Stimulated activated naive CD8-positive, alpha-beta T cell treated with anti-CD3 and anti-CD28 coated beads, Interleukin-15, Interleukin-2, amounts not matched to agents 100 ng/mL and 50 ng/mL, for 24 hours (primary cell): ENCODE data around the gene ZDHHC9.

Experiments
- H3K27ac Mint-ChIP-seq: one replicate; pipeline ENCODE4 v1.8.0; 2021; ENCODE audit warnings: mild to moderate bottlenecking, mixed read lengths
- H3K27me3 Mint-ChIP-seq: one replicate; pipeline ENCODE4 v1.8.0; 2021; ENCODE audit warnings: mixed read lengths
- H3K36me3 Mint-ChIP-seq: one replicate; pipeline ENCODE4 v1.8.0; 2021; ENCODE audit warnings: low read depth, mixed read lengths
- H3K4me1 Mint-ChIP-seq: one replicate; pipeline ENCODE4 v1.8.0; 2021; ENCODE audit warnings: low read depth, mixed read lengths
- H3K4me3 Mint-ChIP-seq: one replicate; pipeline ENCODE4 v1.8.0; 2021; ENCODE audit warnings: mild to moderate bottlenecking, mixed read lengths
- H3K9me3 Mint-ChIP-seq: one replicate; pipeline ENCODE4 v1.8.0; 2021; ENCODE audit warnings: mixed read lengths

ZDHHC9 gene

DNA sequence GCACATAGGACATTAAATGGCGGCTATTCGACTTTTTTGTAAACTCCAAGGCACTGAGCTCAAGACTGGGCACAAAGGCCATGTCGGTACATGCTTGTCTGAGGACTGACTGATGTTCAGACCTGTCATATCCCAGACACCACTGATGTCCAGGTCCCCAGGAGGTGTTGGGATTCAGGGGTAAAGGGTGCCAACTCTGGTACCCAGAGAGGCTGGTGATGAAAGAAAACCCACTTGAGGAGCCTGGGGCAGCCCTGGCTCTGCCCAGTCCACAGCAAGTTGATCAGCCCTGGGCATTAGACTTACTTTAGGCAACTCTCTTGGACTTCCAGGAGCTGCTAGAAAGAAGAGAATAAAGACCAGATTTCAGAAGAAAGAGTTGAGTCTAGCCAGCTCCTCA, 45.2 kb downstream of the ZDHHC9 start:
- Mint-ChIP-seq H3K9me3 (no peaks in the 10 kb centered on the region), H3K27ac (peak overlapping the region; percentile 34), H3K4me3 (no peak overlapping the region), H3K27me3 (no peaks in the 10 kb centered on the region), H3K36me3 (peaks cover 13% of the 10 kb centered on the region), H3K4me1 (peaks cover 30% of the 10 kb centered on the region)

DNA sequence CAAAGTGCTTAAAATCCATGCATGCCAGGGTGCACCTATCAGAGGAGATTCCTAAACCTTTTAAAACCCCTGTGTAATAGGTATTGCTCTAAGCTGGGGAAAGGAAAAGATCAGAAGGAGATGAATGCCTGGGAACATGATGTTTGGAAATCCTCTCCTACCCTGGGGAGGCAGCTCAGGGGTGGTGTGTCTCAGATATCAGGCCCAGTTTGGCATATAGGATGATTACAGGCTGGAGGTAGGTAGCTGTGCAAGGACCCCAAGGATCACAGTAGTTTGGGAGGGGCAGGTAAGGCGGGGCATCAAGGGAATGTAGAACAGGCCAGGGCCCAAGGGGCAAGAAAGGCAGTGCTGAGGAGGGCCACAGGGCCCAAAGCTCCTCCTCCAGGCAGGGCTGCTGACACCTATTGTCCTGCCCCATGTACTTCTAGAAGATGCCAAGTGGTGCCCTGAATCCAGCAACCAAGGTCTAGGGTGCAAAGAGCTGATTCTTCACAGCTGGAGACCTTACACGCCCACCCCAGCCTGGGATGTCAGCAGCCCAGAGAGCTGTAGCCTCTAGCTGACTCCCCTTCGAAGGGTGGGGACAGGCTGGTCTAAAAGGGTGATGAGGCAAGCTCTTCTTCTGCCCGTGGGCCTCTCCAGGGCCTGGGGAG, 46.3 kb downstream of the ZDHHC9 start:
- no peaks in the 10 kb centered on the region for H3K27me3 Mint-ChIP-seq
- peaks cover 29% of the 10 kb centered on the region for H3K4me1 Mint-ChIP-seq
- H3K27ac Mint-ChIP-seq = peak overlapping the region; percentile 52
- H3K4me3 Mint-ChIP-seq = no peak overlapping the region
- H3K36me3 Mint-ChIP-seq = peaks cover 13% of the 10 kb centered on the region
- no peaks in the 10 kb centered on the region for H3K9me3 Mint-ChIP-seq

DNA sequence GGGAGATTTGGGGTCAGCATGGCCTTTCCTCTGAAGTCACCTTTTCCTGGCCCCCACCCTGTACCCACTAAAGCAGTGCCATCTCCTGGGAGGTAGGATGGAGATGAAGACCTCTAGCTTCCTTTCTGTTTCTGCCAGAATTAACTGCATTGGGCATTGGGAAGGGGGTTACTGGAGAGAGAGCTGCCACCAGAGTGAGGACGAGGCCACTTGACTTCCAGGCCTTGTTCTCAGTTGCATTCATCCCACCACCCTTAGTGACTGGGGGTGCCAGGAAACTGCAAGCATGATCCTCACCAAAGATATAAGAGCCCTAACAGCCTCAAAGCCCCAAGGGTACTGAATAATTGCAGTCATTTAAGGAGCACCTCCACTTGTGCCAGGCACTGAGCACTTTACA, 48.1 kb downstream of the ZDHHC9 start:
- Mint-ChIP-seq H3K4me1 (peaks cover 29% of the 10 kb centered on the region), H3K9me3 (no peaks in the 10 kb centered on the region), H3K27ac (peak overlapping the region; percentile 72), H3K4me3 (no peak overlapping the region), H3K36me3 (peaks cover 14% of the 10 kb centered on the region), H3K27me3 (no peaks in the 10 kb centered on the region)

DNA sequence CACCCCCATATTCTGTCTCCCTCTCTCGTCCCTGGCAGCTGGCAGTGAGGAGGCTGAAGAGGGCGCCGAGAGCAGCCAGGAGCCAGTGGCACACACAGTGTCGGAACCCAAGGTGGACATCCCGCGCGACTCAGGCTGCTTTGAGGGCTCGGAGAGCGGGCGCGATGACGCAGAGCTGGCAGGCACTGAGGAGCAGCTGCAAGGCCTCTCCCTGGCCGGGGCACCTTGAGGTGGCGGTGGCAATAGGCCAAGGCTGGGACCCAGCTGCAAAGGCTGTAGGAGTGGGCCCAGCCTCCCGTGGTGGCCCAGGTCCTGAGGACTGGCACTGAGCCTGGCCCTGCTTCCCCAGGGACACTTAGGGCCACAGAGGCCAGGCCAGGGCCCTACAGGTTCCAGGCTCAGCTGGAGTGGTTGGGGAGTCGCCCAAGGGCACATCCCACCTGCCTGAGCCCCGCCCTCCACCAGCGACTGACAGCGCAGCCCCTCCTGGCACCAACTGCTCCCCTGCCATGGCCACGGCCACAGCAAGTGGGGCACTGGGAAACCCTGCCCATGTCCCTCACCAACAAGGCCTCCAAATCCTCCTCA, 50.0 kb downstream of the ZDHHC9 start:
- H3K9me3 Mint-ChIP-seq = no peaks in the 10 kb centered on the region
- peaks cover 23% of the 10 kb centered on the region for H3K36me3 Mint-ChIP-seq
- H3K27ac Mint-ChIP-seq = no peak overlapping the region
- H3K4me3 Mint-ChIP-seq = no peak overlapping the region
- H3K4me1 Mint-ChIP-seq = peaks cover 12% of the 10 kb centered on the region
- no peaks in the 10 kb centered on the region for H3K27me3 Mint-ChIP-seq

DNA sequence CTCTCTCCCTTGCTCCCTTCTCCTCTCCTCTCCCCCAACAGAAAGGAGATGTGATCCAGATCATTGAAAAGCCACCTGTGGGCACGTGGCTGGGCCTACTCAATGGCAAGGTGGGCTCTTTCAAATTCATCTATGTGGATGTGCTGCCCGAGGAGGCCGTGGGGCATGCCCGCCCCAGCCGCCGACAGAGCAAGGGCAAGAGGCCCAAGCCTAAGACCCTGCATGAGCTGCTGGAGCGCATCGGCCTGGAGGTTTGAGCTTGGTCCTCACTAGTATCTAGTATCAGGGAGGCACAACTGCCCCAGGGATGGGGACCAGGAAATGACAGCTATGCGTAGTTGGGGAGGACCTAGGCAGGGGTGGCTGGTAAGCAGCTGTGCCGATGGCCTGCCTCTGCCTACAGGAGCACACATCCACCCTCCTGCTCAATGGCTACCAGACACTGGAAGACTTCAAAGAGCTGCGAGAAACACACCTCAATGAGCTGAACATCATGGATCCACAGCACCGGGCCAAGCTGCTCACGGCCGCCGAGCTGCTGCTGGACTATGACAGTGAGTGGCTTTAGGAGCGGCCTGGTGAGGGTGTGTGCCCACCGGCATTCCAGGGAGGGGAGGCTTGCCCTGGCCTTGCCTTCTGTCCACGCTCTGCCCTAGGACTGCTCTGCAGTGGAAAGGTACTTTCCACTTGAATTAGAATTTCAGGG, 50.9 kb downstream of the ZDHHC9 start:
- H3K4me1 Mint-ChIP-seq = peaks cover 3% of the 10 kb centered on the region
- H3K9me3 Mint-ChIP-seq = no peaks in the 10 kb centered on the region
- peaks cover 24% of the 10 kb centered on the region for H3K36me3 Mint-ChIP-seq
- H3K4me3 Mint-ChIP-seq = no peak overlapping the region
- no peak overlapping the region for H3K27ac Mint-ChIP-seq
- H3K27me3 Mint-ChIP-seq = no peaks in the 10 kb centered on the region

- Mint-ChIP-seq H3K4me1 (peaks cover 7% of the 10 kb centered on the region), H3K4me3 (no peak overlapping the region), H3K36me3 (peaks cover 26% of the 10 kb centered on the region), H3K27me3 (no peaks in the 10 kb centered on the region), H3K9me3 (no peaks in the 10 kb centered on the region), H3K27ac (no peak overlapping the region)
These were observed 51.6 kb downstream of the ZDHHC9 start for GRCh38 chrX:129791961-129792570.

DNA sequence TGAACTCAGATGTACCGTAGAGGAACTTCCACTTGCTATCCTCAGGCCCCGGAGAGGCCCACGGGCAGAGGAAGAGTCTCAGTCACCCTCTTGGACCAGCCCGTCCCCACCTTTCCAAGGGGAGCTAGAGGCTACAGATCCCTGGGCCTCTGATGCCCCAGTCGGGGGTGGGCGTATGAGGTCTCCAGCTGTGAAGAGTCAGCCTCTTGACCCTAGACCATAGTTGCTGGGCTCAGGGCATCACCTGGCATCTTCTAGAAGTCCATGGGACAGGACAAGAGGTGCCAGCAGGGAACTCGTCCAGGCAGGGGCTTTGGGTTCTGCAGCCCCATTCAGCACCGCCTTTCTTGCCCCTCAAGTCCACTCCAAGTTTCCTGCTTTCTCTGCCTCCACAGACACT, 52.4 kb downstream of the ZDHHC9 start:
- H3K9me3 Mint-ChIP-seq = no peaks in the 10 kb centered on the region
- H3K36me3 Mint-ChIP-seq = peaks cover 29% of the 10 kb centered on the region
- no peak overlapping the region for H3K4me3 Mint-ChIP-seq
- no peak overlapping the region for H3K27ac Mint-ChIP-seq
- H3K27me3 Mint-ChIP-seq = no peaks in the 10 kb centered on the region
- H3K4me1 Mint-ChIP-seq = peaks cover 11% of the 10 kb centered on the region

- Mint-ChIP-seq H3K27me3 (no peaks in the 10 kb centered on the region), H3K27ac (no peak overlapping the region), H3K36me3 (peaks cover 30% of the 10 kb centered on the region), H3K9me3 (no peaks in the 10 kb centered on the region), H3K4me3 (no peak overlapping the region), H3K4me1 (peaks cover 17% of the 10 kb centered on the region)
These were observed 52.9 kb downstream of the ZDHHC9 start for GRCh38 chrX:129790808-129791207.

GRCh38 chrX:129790146-129790545, 53.5 kb downstream of the ZDHHC9 start:
- H3K36me3 Mint-ChIP-seq = peaks cover 33% of the 10 kb centered on the region
- H3K4me1 Mint-ChIP-seq = peaks cover 23% of the 10 kb centered on the region
- H3K4me3 Mint-ChIP-seq = no peak overlapping the region
- H3K27me3 Mint-ChIP-seq = no peaks in the 10 kb centered on the region
- peak overlapping the region; percentile 75 for H3K27ac Mint-ChIP-seq
- no peaks in the 10 kb centered on the region for H3K9me3 Mint-ChIP-seq

- Mint-ChIP-seq H3K4me3 (no peak overlapping the region), H3K36me3 (peaks cover 44% of the 10 kb centered on the region), H3K27me3 (no peaks in the 10 kb centered on the region), H3K4me1 (peaks cover 37% of the 10 kb centered on the region), H3K9me3 (no peaks in the 10 kb centered on the region), H3K27ac (no peak overlapping the region)
These were observed 55.2 kb downstream of the ZDHHC9 start for GRCh38 chrX:129788527-129788926.

DNA sequence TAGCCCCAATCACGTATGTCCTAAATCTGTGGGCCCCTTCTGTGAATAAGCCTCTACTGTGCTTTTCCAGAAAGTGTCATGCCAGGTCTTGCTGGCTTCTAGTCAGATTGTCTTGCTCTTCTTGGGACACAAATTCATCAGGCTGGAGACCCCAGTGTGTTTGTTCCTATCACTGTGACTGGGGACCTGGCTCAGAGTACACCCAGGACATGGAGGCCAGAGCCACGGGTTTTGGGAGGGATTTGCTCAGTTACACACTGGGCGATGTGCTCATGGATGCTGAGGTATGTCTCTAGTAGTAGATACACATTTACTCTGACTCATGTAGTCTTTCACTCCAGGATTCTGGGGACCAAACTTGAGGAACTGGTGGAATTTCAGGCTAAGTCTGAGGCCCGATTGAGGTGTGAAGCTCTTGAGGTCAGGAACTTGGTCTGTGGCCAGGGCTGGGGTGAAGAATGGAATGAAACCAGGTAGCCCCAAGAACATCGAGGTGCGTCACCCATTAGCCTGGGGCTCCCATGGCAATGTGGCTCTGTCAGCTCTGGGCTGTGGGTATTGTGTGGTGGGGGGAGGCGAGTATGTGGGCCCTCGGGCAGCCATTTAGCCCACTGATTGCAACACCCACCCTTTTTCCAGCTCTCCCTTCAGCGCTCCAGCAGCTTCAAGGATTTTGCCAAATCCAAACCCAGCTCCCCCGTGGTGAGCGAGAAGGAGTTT, 56.2 kb downstream of the ZDHHC9 start:
- Mint-ChIP-seq H3K9me3 (no peaks in the 10 kb centered on the region), H3K4me1 (peaks cover 46% of the 10 kb centered on the region), H3K4me3 (peak overlapping the region; percentile 62), H3K27ac (peak overlapping the region; percentile 69), H3K36me3 (peaks cover 51% of the 10 kb centered on the region), H3K27me3 (no peaks in the 10 kb centered on the region)

DNA sequence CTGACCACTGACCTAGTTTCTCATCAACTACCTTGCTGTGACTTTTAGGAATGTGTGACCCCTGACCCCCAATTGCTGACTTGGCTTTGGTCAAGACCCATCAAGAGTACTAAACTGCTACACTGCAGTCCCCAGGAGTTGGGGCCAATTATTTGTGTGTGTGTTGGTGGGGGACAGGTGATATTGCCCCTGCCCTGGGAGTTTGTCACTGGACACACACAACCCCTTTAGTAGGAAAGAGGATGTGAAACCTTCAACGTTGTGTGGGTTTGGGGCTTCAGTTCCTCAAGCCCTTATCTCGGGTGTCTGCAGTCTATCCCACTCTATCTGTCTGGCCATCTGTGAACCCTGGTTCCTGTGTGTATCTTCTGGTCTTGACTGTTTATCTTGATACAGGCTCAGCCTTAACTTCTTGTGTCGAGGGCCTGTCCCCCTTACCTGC, 57.5 kb downstream of the ZDHHC9 start:
- H3K4me3 Mint-ChIP-seq = peak overlapping the region; percentile 67
- H3K27me3 Mint-ChIP-seq = no peaks in the 10 kb centered on the region
- peaks cover 46% of the 10 kb centered on the region for H3K4me1 Mint-ChIP-seq
- H3K27ac Mint-ChIP-seq = peak overlapping the region; percentile 88
- H3K36me3 Mint-ChIP-seq = peaks cover 57% of the 10 kb centered on the region
- H3K9me3 Mint-ChIP-seq = no peaks in the 10 kb centered on the region

DNA sequence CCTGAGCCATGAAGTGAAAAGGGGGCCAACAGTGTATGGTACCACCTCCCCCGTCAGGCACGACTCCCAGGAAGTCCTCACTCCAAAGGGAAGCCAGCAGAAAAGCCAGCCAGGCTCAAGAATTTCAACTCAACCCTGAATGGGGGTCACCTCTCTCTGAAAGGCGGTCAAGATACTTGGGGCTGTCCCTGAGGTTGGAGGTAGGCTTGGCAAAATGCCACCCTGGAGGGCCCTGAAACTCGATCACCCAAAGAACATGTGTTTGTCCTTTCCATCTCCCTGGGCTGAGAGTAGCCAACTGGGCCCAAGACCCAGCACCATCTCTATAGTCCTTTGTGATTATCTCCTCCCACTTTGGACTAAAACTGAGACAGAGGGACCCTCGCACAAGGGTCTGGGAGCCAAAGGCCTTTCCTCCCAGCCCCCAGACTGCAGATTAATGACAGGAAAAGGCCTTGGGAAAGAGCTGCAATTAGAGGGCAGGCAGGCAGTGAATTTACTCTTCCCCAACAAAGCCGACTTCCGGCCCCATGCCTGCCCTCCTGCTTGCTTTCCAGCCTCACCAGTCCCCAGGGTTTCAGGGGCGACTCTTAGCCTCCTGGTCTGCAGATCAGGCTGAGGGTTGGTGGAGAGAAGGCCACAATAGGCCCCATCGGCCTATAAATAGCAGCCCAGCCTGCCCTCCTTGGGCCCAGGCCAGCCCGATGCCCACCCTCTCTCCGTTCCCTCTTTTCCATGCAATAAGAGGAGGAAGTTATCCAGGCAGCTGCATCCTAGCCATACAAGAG, 58.3 kb downstream of the ZDHHC9 start:
- peaks cover 46% of the 10 kb centered on the region for H3K4me1 Mint-ChIP-seq
- H3K27ac Mint-ChIP-seq = peak overlapping the region; percentile 88
- H3K36me3 Mint-ChIP-seq = peaks cover 60% of the 10 kb centered on the region
- H3K4me3 Mint-ChIP-seq = peak overlapping the region; percentile 67
- H3K27me3 Mint-ChIP-seq = no peaks in the 10 kb centered on the region
- no peaks in the 10 kb centered on the region for H3K9me3 Mint-ChIP-seq

DNA sequence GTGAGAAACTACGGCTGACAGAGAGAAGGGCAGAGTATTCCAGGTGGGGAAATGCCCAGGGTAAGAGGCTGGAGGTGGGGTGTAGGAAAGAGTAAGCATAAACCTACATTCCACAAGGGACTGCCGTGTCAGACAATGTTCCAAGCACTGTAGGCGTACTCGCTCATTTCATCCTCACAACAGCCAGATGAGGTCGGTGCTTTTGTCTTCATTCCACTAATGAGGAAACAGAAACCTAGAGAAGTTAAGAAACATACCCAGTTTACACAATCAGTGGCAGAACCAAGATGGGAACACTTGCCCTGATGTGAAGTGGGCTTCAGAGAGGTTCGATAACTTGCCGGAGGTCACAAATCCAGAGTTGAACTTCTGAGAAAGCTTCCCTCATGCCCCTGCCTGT, 59.3 kb downstream of the ZDHHC9 start:
- Mint-ChIP-seq H3K27me3 (no peaks in the 10 kb centered on the region), H3K27ac (peak overlapping the region; percentile 93), H3K4me1 (peaks cover 48% of the 10 kb centered on the region), H3K9me3 (no peaks in the 10 kb centered on the region), H3K4me3 (peak overlapping the region; percentile 94), H3K36me3 (peaks cover 59% of the 10 kb centered on the region)
